Fibroblast of lung (primary cell): ENCODE results near the gene SEC61A2. TPM values are rescaled to one million over a fixed set of nuclear protein-coding genes. Genes with fewer than 3 reads are reported as not detected.

Experiments
- DNase-seq, 2 donors: peaks; one replicate each; pipeline versions ENCODE4 v3.0.0 to v3.0.0-alpha.2; 2010; ENCODE audit warnings: low read depth in 2 of 2
- H2AFZ ChIP-seq: 2 replicates; pipeline ENCODE4 v1.5.1; 2012; ENCODE audit warnings: low read length, control low read depth, inconsistent platforms
- H3K27ac ChIP-seq: 2 replicates; pipeline ENCODE4 v1.5.1; 2011; ENCODE audit warnings: low read length, control low read depth; ENCODE audit not compliant: insufficient read depth
- H3K27me3 ChIP-seq: 2 replicates; pipeline ENCODE4 v1.5.1; 2011; ENCODE audit warnings: mild to moderate bottlenecking, low read length; ENCODE audit not compliant: control insufficient read depth, insufficient read depth
- H3K36me3 ChIP-seq: 2 replicates; pipeline ENCODE4 v1.5.1; 2011; ENCODE audit warnings: low read length; ENCODE audit not compliant: control insufficient read depth, insufficient read depth
- H3K4me1 ChIP-seq: 2 replicates; pipeline ENCODE4 v1.5.1; 2011; ENCODE audit warnings: low read length; ENCODE audit not compliant: control insufficient read depth, insufficient read depth; ENCODE audit errors: extremely low read depth
- H3K4me2 ChIP-seq: 2 replicates; pipeline ENCODE4 v1.5.1; 2011; ENCODE audit warnings: low read length, control low read depth; ENCODE audit not compliant: insufficient read depth; ENCODE audit errors: extremely low read depth
- H3K4me3 ChIP-seq, 4 experiments: fragments of 200-600 bp in 1 of 4; sonication (generic) in 1 of 4; replicated peaks in 1 of 4; 2 replicates each; pipeline ENCODE4 v1.5.1; 2011 to 2016; ENCODE audit warnings: low read length in 4 of 4, low read depth in 3 of 4, mild to moderate bottlenecking in 3 of 4, control low read depth in 2 of 4, inconsistent platforms in 1 of 4, mixed read lengths in 1 of 4; ENCODE audit not compliant: insufficient read depth in 1 of 4; ENCODE audit errors: control extremely low read depth in 1 of 4
- H3K79me2 ChIP-seq: 2 replicates; pipeline ENCODE4 v1.5.1; 2012; ENCODE audit warnings: mild to moderate bottlenecking, low read length, inconsistent platforms; ENCODE audit not compliant: control insufficient read depth, insufficient read depth
- H3K9ac ChIP-seq: 2 replicates; pipeline ENCODE4 v1.5.1; 2011; ENCODE audit warnings: mild to moderate bottlenecking, low read length, control low read depth; ENCODE audit not compliant: insufficient read depth
- H3K9me3 ChIP-seq: 2 replicates; pipeline ENCODE4 v1.5.1; 2012; ENCODE audit warnings: low read depth, low read length; ENCODE audit not compliant: control insufficient read depth, insufficient read depth
- H4K20me1 ChIP-seq: 2 replicates; pipeline ENCODE4 v1.5.1; 2011; ENCODE audit warnings: low read length; ENCODE audit not compliant: control insufficient read depth, insufficient read depth; ENCODE audit errors: extremely low read depth
- CTCF ChIP-seq, 2 donors: IDR thresholded peaks in 1 of 2; conservative IDR thresholded peaks in 1 of 2; 1 replicate in 1 of 2; 2 replicates in 1 of 2; pipeline ENCODE4 v1.5.1; 2011 to 2012; ENCODE audit warnings: low read length in 2 of 2, control low read depth in 1 of 2, inconsistent platforms in 1 of 2, low read depth in 1 of 2, mild to moderate bottlenecking in 1 of 2
- EZH2 ChIP-seq: IDR thresholded peaks from 2 replicates; pipeline ENCODE4 v1.5.1; 2012; ENCODE audit warnings: low read length, control low read depth, mild to moderate bottlenecking; ENCODE audit errors: missing control alignments
- polyA plus RNA-seq, 2 donors: library from polyadenylated mRNA; depleted of rRNA in 1 of 2; stranded (reverse) in 1 of 2; unstranded in 1 of 2; fragments of >200 nt; gene quantifications; 2 replicates each; pipeline ENCODE4 v1.2.1, GENCODE V29; 2011 to 2012; ENCODE audit warnings: missing spikeins in 1 of 2
- total RNA-seq: library from RNA; depleted of rRNA; stranded (reverse); fragments of >200 nt; gene quantifications from 2 replicates; pipeline ENCODE4 v1.2.1, GENCODE V29; 2014

The SEC61A2 gene
- total and polyA plus RNA-seq, 2 donors (not counting 1 experiment from before 2014, with no cell fraction given) = 9.2 to 12.8 TPM

GRCh38 chr10:12202226-12202625 is 72.7 kb downstream of the SEC61A2 start:
- Histone ChIP-seq H3K27ac (no peak overlapping the region), H3K36me3 (peaks cover 6% of the 10 kb centered on the region), H3K27me3 (no peaks in the 10 kb centered on the region), H4K20me1 (peaks cover 3% of the 10 kb centered on the region), H2AFZ (no peak overlapping the region), H3K4me3 (no peak overlapping the region), H3K79me2 (peaks cover 46% of the 10 kb centered on the region), H3K4me2 (no peak overlapping the region), H3K9me3 (no peaks in the 10 kb centered on the region), H3K4me1 (no peaks in the 10 kb centered on the region), H3K9ac (no peak overlapping the region)
- no peak for DNase-seq
- TF ChIP-seq EZH2 = no peak
- no peak for TF ChIP-seq CTCF (conservative IDR thresholded peaks at IDR 0.05 in 1 of 2, IDR thresholded peaks at IDR 0.05 in 1 of 2; ENCODE audit: low read depth in 1 of 2, low read length in 2 of 2)

- H3K9ac ChIP-seq = no peak overlapping the region
- no peak overlapping the region for H3K4me3 ChIP-seq
- no peaks in the 10 kb centered on the region for H3K27me3 ChIP-seq
- H3K79me2 ChIP-seq = peaks cover 26% of the 10 kb centered on the region
- TF ChIP-seq CTCF (conservative IDR thresholded peaks at IDR 0.05 in 1 of 2, IDR thresholded peaks at IDR 0.05 in 1 of 2; ENCODE audit: low read depth in 1 of 2, low read length in 2 of 2) (no peak), EZH2 (no peak)
- H3K9me3 ChIP-seq = no peaks in the 10 kb centered on the region
- no peaks in the 10 kb centered on the region for H3K4me1 ChIP-seq
- no peak for DNase-seq
- H4K20me1 ChIP-seq = no peaks in the 10 kb centered on the region
- H3K27ac ChIP-seq = no peak overlapping the region
- no peak overlapping the region for H2AFZ ChIP-seq
- peaks cover 5% of the 10 kb centered on the region for H3K36me3 ChIP-seq
- no peak overlapping the region for H3K4me2 ChIP-seq
Measured at GRCh38 chr10:12205082-12205481, 75.6 kb downstream of the SEC61A2 start.

GRCh38 chr10:12207114-12207513 is 77.6 kb downstream of the SEC61A2 start:
- Histone ChIP-seq H3K9me3 (no peaks in the 10 kb centered on the region), H3K27me3 (no peaks in the 10 kb centered on the region), H3K4me3 (no peak overlapping the region), H3K79me2 (peaks cover 17% of the 10 kb centered on the region), H3K4me2 (no peak overlapping the region), H3K9ac (no peak overlapping the region), H4K20me1 (no peaks in the 10 kb centered on the region), H3K4me1 (no peaks in the 10 kb centered on the region), H3K36me3 (peaks cover 5% of the 10 kb centered on the region), H2AFZ (no peak overlapping the region), H3K27ac (no peak overlapping the region)
- TF ChIP-seq CTCF (conservative IDR thresholded peaks at IDR 0.05 in 1 of 2, IDR thresholded peaks at IDR 0.05 in 1 of 2; ENCODE audit: low read depth in 1 of 2, low read length in 2 of 2) (no peak), EZH2 (no peak)
- no peak for DNase-seq
